Neural crest cell (in vitro differentiated cells): Measurements from ENCODE around the gene ZNF277. TPM values are rescaled to one million over a fixed set of nuclear protein-coding genes. Genes with fewer than 3 reads are reported as not detected.

ENCODE experiments used
- DNase-seq: peaks from one replicate; pipeline ENCODE4 v3.0.0; 2021; ENCODE audit warnings: low read depth, mixed read lengths, low spot score
- H3K27ac Mint-ChIP-seq: one replicate; pipeline ENCODE4 v1.8.0; 2021; ENCODE audit warnings: mild to moderate bottlenecking, mixed read lengths; ENCODE audit not compliant: unreplicated experiment
- H3K27me3 Mint-ChIP-seq: 2 replicates; pipeline ENCODE4 v1.8.0; 2021; ENCODE audit warnings: low read depth, mild to moderate bottlenecking, mixed read lengths
- H3K36me3 Mint-ChIP-seq: 2 replicates; pipeline ENCODE4 v1.8.0; 2021; ENCODE audit warnings: low read depth, mild to moderate bottlenecking, mixed read lengths
- H3K4me1 Mint-ChIP-seq: 2 replicates; pipeline ENCODE4 v1.8.0; 2021; ENCODE audit warnings: mixed read lengths
- H3K4me3 Mint-ChIP-seq: one replicate; pipeline ENCODE4 v1.8.0; 2021; ENCODE audit warnings: mild to moderate bottlenecking, mixed read lengths
- H3K9me3 Mint-ChIP-seq: 2 replicates; pipeline ENCODE4 v1.8.0; 2021; ENCODE audit warnings: mixed read lengths
- CTCF ChIP-seq: fragments of 200-600 bp; sonication (generic); conservative IDR thresholded peaks from 2 replicates; pipeline ENCODE4 v1.5.0; 2021; ENCODE audit warnings: antibody characterized with exemption, mild to moderate bottlenecking
- total RNA-seq: library from RNA; stranded (reverse); gene quantifications from 2 replicates; pipeline ENCODE4 v1.2.1, GENCODE V29; 2021

The ZNF277 gene
- total RNA-seq, 1 donor from 2014 or later, result 20.2 TPM

GRCh38 chr7:112336936-112337576 is 130.6 kb downstream of the ZNF277 start:
- no peak overlapping the region for H3K4me3 Mint-ChIP-seq
- peaks cover 2% of the 10 kb centered on the region for H3K36me3 Mint-ChIP-seq
- no peaks in the 10 kb centered on the region for H3K9me3 Mint-ChIP-seq
- no peaks in the 10 kb centered on the region for H3K4me1 Mint-ChIP-seq
- no peak for TF ChIP-seq CTCF
- no peak overlapping the region for H3K27ac Mint-ChIP-seq
- DNase-seq, result no peak
- no peaks in the 10 kb centered on the region for H3K27me3 Mint-ChIP-seq

- no peaks in the 10 kb centered on the region for H3K27me3 Mint-ChIP-seq
- no peak for TF ChIP-seq CTCF
- H3K27ac Mint-ChIP-seq, result no peak overlapping the region
- peaks cover 3% of the 10 kb centered on the region for H3K36me3 Mint-ChIP-seq
- H3K4me1 Mint-ChIP-seq, result no peaks in the 10 kb centered on the region
- H3K4me3 Mint-ChIP-seq, result no peak overlapping the region
- no peaks in the 10 kb centered on the region for H3K9me3 Mint-ChIP-seq
- no peak for DNase-seq
Observed at GRCh38 chr7:112337892-112338291, 131.4 kb downstream of the ZNF277 start.

GRCh38 chr7:112338786-112339185 is 132.3 kb downstream of the ZNF277 start:
- Mint-ChIP-seq H3K27ac (no peak overlapping the region), H3K4me3 (no peak overlapping the region), H3K4me1 (no peaks in the 10 kb centered on the region), H3K36me3 (peaks cover 11% of the 10 kb centered on the region), H3K9me3 (peaks cover 5% of the 10 kb centered on the region), H3K27me3 (no peaks in the 10 kb centered on the region)
- no peak for TF ChIP-seq CTCF
- no peak for DNase-seq

GRCh38 chr7:112341464-112341863 is 135.0 kb downstream of the ZNF277 start:
- Mint-ChIP-seq H3K4me3 (no peak overlapping the region), H3K36me3 (peaks cover 20% of the 10 kb centered on the region), H3K27me3 (no peaks in the 10 kb centered on the region), H3K27ac (no peak overlapping the region), H3K4me1 (no peaks in the 10 kb centered on the region), H3K9me3 (peaks cover 5% of the 10 kb centered on the region)
- no peak for DNase-seq
- no peak for TF ChIP-seq CTCF

GRCh38 chr7:112346381-112347060 is 140.0 kb downstream of the ZNF277 start:
- no peaks in the 10 kb centered on the region for H3K4me1 Mint-ChIP-seq
- H3K27me3 Mint-ChIP-seq, result no peaks in the 10 kb centered on the region
- DNase-seq, result no peak
- H3K27ac Mint-ChIP-seq, result no peak overlapping the region
- H3K4me3 Mint-ChIP-seq, result no peak overlapping the region
- H3K36me3 Mint-ChIP-seq, result peaks cover 37% of the 10 kb centered on the region
- no peak for TF ChIP-seq CTCF
- H3K9me3 Mint-ChIP-seq, result peaks cover 5% of the 10 kb centered on the region
